Thyroid gland (tissue), 4 donors: ENCODE results near the gene FAIM. TPM values are rescaled to one million over a fixed set of nuclear protein-coding genes. Genes with fewer than 3 reads are reported as not detected.

ENCODE experiments used
- DNase-seq, 2 donors: peaks; one replicate each; pipeline ENCODE4 v3.0.0-alpha.2; 2019
- H3K27ac ChIP-seq, 3 donors: fragments of 200-600 bp; sonication (generic); 1 replicate in 2 of 3; 2 replicates in 1 of 3; pipeline ENCODE4 v1.5.1; 2016 to 2019; ENCODE audit warnings: mild to moderate bottlenecking in 1 of 3, moderate library complexity in 1 of 3
- H3K27me3 ChIP-seq: fragments of 200-600 bp; sonication (generic); one replicate; pipeline ENCODE4 v1.5.1; 2019
- H3K36me3 ChIP-seq, 2 donors: fragments of 200-600 bp; sonication (generic); one replicate each; pipeline ENCODE4 v1.5.1; 2016 to 2019
- H3K4me1 ChIP-seq, 2 donors: fragments of 200-600 bp; sonication (generic); one replicate each; pipeline ENCODE4 v1.5.1; 2017 to 2019
- H3K4me3 ChIP-seq, 3 donors: fragments of 200-600 bp; sonication (generic); replicated peaks in 1 of 3; 1 replicate in 2 of 3; 2 replicates in 1 of 3; pipeline ENCODE4 v1.5.1; 2016; ENCODE audit warnings: mild to moderate bottlenecking in 1 of 3
- H3K9me3 ChIP-seq: fragments of 200-600 bp; sonication (generic); one replicate; pipeline ENCODE4 v1.5.1; 2017
- CTCF ChIP-seq, 6 experiments: fragments of 200-600 bp in 3 of 6; fragments of 450-650 bp in 3 of 6; sonication (generic) in 3 of 6; IDR thresholded peaks; one replicate each; pipeline ENCODE4 v1.5.1; 2016 to 2019; ENCODE audit warnings: antibody characterized with exemption in 6 of 6, mild to moderate bottlenecking in 2 of 6, inconsistent platforms in 1 of 6, moderate library complexity in 1 of 6
- POLR2A ChIP-seq, 2 donors: fragments of 450-650 bp; IDR thresholded peaks; one replicate each; pipeline ENCODE4 v1.6.1; 2017; ENCODE audit warnings: antibody characterized with exemption in 2 of 2, mild to moderate bottlenecking in 2 of 2, moderate library complexity in 1 of 2
- WGBS, 2 donors: methylation state at CpG; one replicate each; pipeline ENCODE4 v1.1.5; 2017; 5-methylcytosine and 5-hydroxymethylcytosine counted together
- intact Hi-C: fragments of 100-400 bp; cut with DNase I; formaldehyde crosslinking; loops from one replicate; pipeline ENCODE4 v1.15.1; 2023
- total RNA-seq, 4 donors: library from RNA; depleted of rRNA; stranded (reverse); fragments of >200 nt; gene quantifications; one replicate each; pipeline ENCODE4 v1.2.3, GENCODE V29; 2016

The FAIM gene
- total RNA-seq, 4 donors from 2014 or later = 12.6 to 26.6 (median 20.4) TPM

DNA sequence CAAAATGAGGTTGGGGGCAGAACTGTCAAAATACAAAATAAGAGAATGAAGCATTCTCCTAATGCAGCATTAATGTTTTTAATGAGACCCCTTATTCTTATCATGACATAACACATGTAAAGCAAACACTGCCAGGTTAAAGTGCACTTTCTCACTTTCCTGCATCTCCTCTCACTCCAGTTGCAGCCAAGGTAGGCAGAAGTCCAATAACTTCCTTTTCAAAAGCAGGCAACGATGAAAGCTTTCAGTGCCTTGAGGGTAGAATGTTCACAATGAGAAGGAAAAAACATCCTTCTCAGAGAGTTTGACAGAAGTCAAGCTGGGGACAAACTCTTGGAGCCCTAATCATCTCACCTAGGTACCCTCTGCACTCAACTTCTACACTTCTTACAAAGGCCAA lies 59.5 kb downstream of the FAIM start:
- WGBS, 2 donors = 36 to 62% methylated on average over 1 of the region's 1 CpG
- intact Hi-C loops = no loop called here
- Histone ChIP-seq H3K27me3 (no peaks in the 10 kb centered on the region), H3K4me3 (no peak overlapping the region), H3K27ac (no peak overlapping the region), H3K9me3 (no peaks in the 10 kb centered on the region), H3K4me1 (peaks cover 3 to 6% of the 10 kb centered on the region in 2 donors), H3K36me3 (peaks cover 19 to 20% of the 10 kb centered on the region in 2 donors)
- TF ChIP-seq CTCF (IDR thresholded peaks at IDR 0.05) (no peak), POLR2A (IDR thresholded peaks at IDR 0.05) (no peak)
- DNase-seq = no peak

DNA sequence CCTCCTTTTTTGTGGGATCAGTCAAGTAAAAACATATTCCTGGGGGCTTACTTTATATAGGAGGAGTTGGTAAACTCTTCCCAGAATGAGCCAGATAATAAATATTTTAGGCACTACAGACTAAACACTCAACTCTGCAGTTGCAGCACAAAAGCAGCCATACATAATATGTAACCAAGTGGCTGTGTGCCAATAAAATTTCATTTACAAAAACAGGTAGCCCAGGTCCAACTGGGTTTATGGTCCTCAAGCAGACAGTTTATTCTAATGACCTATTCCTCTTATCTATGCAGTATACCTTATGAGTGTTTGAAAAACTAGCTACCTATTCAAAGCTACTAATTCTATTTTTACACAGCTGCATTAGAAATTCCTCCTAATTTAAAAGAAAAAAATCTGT lies 61.8 kb downstream of the FAIM start:
- Histone ChIP-seq H3K9me3 (no peaks in the 10 kb centered on the region), H3K27me3 (no peaks in the 10 kb centered on the region), H3K27ac (no peak overlapping the region), H3K4me3 (no peak overlapping the region), H3K4me1 (peaks cover 14 to 16% of the 10 kb centered on the region in 2 donors), H3K36me3 (no peaks in the 10 kb centered on the region)
- intact Hi-C loops = no loop called here
- no peak for DNase-seq
- no peak for TF ChIP-seq POLR2A (IDR thresholded peaks at IDR 0.05)
- no peak for TF ChIP-seq CTCF (IDR thresholded peaks at IDR 0.05)

GRCh38 chr3:138673641-138674530 lies 65.3 kb downstream of the FAIM start:
- H3K36me3 ChIP-seq = peaks cover 0 to 5% of the 10 kb centered on the region in 2 donors

DNA sequence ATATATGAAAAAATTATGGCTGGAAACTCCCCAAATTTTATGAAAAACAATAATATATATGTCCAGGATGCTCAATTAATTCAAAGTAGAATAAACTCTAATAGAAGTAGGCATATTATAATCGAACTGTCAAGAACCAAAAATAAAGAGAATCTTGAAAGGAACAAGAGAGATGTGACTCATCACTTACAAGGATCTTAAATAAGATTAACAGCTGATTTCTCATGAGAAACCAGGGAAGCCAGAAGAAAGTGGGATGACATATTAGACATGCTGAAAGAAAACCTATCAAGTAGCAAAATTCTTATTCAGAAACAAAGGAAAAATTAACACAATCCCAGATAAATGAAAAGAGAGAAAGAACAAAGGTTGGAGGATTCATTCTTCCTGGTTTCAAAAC lies 66.8 kb downstream of the FAIM start:
- 91 to 95% methylated on average over 1 of the region's 1 CpG for WGBS, 2 donors
- H3K36me3 ChIP-seq = peaks cover 0 to 5% of the 10 kb centered on the region in 2 donors

More at GRCh38 chr3:138673641-138674530, 65.3 kb downstream of the FAIM start:
- Histone ChIP-seq H3K4me1 (peaks cover 14 to 22% of the 10 kb centered on the region in 2 donors), H3K27me3 (no peaks in the 10 kb centered on the region), H3K27ac (peak overlapping the region in 2 of 3 donors; percentile 52 to 67), H3K9me3 (no peaks in the 10 kb centered on the region), H3K4me3 (no peak overlapping the region)
- TF ChIP-seq POLR2A (IDR thresholded peaks at IDR 0.05) = no peak
- TF ChIP-seq CTCF (IDR thresholded peaks at IDR 0.05) = no peak
- whole genome bisulfite sequencing, 2 donors = 48 to 53% methylated on average over 4 of the region's 4 CpGs
- peak in 1 of 2 donors; percentile 30 for DNase-seq
- intact Hi-C loops = no loop called here

More for the DNA sequence above, 66.8 kb downstream of the FAIM start:
- TF ChIP-seq CTCF (IDR thresholded peaks at IDR 0.05) (no peak), POLR2A (IDR thresholded peaks at IDR 0.05) (no peak)
- no peak overlapping the region for H3K27ac ChIP-seq
- DNase-seq = no peak
- no peaks in the 10 kb centered on the region for H3K27me3 ChIP-seq
- peaks cover 12 to 19% of the 10 kb centered on the region in 2 donors for H3K4me1 ChIP-seq
- H3K9me3 ChIP-seq = no peaks in the 10 kb centered on the region
- no peak overlapping the region for H3K4me3 ChIP-seq
- intact Hi-C loops = no loop called here
